Right renal pelvis (tissue), 4 donors: ENCODE results near the gene TREM1. TPM values are rescaled to one million over a fixed set of nuclear protein-coding genes. Genes with fewer than 3 reads are reported as not detected.
A peak's percentile ranks its signal among the peaks of the same experiment; 100 is the strongest.

ENCODE experiments used
- DNase-seq, 4 donors: peaks; one replicate each; pipeline ENCODE4 v3.0.0-alpha.2; 2013; ENCODE audit warnings: low read depth in 4 of 4, low spot score in 3 of 4, missing footprints in 1 of 4
- polyA plus RNA-seq, 4 donors: library from polyadenylated mRNA; unstranded; fragments of 120-200 nt; gene quantifications; one replicate each; pipeline ENCODE4 v1.2.1, GENCODE V29; 2013; ENCODE audit not compliant: insufficient read length in 4 of 4

The TREM1 gene
- under 1 TPM in 1 of 4 donors, not detected in 3; 0.29 TPM for polyA plus RNA-seq

- no peak for DNase-seq
Measured at GRCh38 chr6:41286544-41287346, at the start of gene TREM1. Gene TREM1, minus strand, starts transcription at chr6:41286682. Its CDS starts 27 bp downstream, at chr6:41286655.

- DNase-seq, result no peak
Measured at GRCh38 chr6:41335943-41336342, 49.5 kb upstream of the TREM1 start.

DNA sequence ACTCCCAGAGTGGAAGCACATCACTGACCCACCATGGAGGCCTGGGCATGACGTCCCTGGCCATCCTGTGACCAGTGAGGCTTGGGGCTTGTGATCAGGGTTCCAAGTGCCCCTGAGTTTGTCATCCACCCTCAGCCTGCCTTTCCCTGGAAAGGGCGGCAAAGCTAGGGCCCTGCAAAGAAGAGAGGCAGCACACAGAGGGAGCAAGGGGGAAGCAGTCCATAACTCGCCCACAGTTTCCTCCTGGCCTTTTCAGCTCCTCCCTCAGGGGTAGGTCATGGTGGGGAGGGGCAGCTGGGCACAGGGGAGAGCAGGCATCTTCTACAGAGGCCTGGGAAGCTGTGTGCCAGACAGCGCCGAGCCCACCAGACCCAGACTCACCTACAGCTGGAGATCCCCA, 48.8 kb upstream of the TREM1 start, which contains the start of gene NCR2:
Gene NCR2, plus strand, starts transcription at position 313 of the 400 bp plus-strand sequence. CDS start 269 bp downstream, outside the sequence.
- DNase-seq, result no peak

GRCh38 chr6:41334482-41335040, 48.1 kb upstream of the TREM1 start:
- no peak for DNase-seq

- DNase-seq, result no peak
Measured at GRCh38 chr6:41332842-41333736, 46.6 kb upstream of the TREM1 start.

- no peak for DNase-seq
Measured at GRCh38 chr6:41332241-41332640, 45.8 kb upstream of the TREM1 start.

GRCh38 chr6:41331401-41332150, 45.1 kb upstream of the TREM1 start:
- no peak for DNase-seq

DNA sequence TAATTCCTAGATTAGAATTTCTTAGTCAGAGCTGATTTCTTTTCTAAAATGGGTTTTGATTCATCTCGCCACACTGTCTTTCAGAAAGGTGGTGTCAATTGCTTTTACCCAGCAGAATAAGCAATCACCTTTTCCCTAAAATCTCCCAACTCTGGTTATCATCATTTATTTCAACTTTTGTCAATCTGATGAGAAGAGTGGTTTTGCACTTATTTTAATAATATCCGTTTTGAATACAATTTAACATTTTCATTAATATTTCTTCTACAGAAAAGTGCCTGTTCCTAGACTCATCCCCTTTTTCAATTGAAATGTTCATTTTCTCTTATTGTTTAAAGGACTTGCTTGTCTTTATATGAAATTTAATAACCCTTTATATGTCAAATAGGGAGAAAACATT, 40.7 kb upstream of the TREM1 start:
- DNase-seq, result no peak

DNA sequence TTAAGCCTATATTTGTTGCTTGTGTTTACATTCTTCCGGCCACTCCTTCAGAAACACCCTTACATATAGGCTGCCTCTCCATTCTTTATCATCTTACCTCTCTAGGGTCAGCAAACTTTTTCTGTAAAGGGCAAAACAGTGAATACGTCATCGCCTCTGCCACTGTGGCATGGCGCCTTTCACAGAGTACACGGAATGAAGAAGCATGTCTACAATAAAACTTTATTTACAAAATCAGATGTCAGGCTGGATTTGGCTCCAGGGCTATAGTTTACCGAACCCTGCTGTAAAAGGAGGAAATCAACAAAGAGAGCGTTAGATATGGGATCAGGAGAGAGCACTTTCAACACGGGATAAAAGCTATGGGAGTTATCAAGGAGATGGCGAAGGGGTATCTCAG, 39.6 kb upstream of the TREM1 start:
- DNase-seq, result no peak

DNA sequence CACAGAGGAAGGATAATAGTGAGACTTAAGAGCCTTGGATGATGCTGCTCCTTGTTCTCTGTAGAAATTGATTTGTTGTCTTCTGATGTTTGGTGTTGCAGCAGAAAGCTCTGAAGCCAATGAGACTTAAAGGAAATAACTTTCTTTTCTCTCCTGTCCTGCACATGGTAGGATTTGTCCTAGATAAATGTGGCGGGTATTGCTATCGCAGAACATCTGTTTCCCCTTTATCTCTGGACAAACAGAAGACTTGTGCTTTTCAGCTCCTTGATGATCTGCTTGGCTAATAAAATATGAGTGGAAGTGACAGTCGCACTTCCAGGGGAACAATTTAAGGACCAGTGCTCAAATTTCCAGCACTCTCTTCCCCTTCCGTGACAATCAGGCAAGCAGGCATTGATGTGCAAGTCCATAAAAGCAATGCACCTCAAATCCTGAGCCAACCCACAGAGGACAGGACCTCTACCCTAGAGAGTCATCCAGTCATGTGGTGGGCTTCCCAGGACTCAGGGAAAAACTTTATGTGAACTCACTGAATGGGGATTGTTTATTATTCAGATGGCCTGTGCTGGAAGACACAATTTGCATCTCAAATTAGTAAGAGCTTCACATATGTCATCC, 39.1 kb upstream of the TREM1 start:
- no peak for DNase-seq

GRCh38 chr6:41321183-41321582, 34.7 kb upstream of the TREM1 start:
- no peak for DNase-seq

DNA sequence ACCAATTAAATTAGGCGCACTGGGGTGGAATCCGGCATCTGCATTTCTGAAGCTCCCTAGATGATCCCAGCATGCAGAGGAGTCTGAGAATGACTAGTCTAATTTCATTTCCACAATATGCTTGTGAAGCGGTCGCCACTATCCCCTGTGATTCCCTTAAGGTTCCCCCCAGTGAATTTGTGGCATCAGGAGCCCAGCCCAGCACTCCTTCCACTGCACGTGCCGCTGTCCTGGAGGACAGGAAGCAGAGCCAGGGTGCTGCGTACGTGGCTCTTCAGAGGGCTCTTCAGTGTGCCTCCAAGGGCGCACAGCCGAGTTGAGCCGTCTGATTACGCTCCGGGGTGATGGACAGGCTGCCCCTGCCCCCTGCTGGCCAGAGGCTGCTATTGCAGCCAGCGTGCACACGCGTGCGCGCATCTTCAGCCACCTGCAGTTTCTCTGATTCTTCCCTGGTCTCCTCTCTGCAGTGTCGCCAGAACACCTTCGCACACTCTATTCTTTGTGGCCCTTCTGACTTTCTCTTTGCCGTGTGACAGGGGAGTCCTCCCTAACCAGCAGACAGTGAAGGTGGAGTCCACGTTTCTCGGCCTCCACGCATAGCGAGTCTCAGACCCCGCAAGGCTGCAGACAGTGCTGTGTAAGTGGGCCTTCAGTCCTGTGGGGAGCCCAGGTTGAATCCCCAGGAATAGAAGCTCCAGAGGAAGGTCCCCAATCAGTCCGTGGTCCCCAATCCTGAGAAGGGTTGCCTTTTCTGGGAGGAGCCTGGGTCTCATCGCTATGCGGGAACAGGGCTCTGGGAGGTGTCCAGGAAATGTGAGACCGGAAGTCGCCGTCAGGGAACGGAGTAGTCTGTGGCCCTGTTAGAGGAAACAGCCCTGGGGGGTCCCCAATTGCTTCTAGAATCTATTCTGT, 32.4 kb upstream of the TREM1 start:
- peak; percentile 54 to 76 (median 56) for DNase-seq

GRCh38 chr6:41318261-41318653, 31.8 kb upstream of the TREM1 start:
- DNase-seq, result no peak

DNA sequence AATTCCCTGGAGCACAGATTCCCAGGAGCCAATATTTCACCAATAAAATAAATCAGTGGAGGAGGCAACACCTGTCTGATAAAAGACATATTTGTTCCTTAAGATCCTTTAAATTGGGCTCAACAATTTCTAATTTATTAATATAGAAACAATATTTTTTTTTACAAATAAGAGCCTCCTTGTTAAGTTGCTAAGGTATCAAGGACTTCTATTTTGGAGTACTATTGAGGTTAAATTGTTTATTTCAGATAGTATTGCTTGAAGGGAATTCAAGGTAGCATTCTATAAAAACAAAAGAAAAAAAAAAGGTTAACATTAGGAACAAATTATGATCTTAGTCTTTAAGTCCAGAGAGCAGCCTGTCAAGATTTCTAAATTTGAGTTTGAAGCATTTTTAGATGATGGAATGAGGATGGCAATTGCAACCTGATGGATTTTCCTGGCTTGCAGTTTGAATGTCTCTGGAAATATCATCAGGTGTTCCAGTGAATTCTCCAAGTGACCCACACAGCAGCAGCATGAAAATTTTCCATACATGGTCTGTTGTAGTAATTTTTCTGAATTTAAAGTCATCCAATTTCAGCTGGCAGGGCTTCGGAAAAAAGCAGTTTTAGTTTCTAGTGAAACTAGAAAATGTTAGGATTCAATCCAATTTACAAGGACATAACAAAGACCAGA, 29.6 kb upstream of the TREM1 start:
- no peak for DNase-seq

DNA sequence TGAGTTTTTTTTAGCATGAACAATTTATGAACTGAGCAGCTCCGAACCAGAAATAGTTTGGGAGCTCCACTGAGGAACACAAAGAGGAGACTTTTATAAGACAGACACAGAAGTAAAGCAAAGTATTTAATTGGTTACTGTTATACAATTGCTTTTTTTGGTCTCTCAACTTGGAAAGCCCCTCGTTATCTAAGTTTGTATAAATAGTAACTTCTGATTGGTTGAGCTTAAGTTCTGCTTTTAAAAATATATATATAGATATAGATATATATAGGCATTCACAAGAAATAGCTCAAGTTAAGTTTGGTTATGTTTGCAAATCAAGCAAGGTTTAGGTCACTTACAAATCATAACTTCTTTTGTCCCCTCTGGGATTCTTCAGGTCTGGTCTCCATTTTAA, 28.7 kb upstream of the TREM1 start:
- DNase-seq, result no peak

- DNase-seq, result peak; percentile 37 to 53 (median 48)
Measured at GRCh38 chr6:41306187-41306854, 19.8 kb upstream of the TREM1 start.

GRCh38 chr6:41302638-41303037, 16.2 kb upstream of the TREM1 start:
- DNase-seq, result no peak
